Smooth muscle cell (in vitro differentiated cells): ENCODE data around the gene TSEN54. TPM values are rescaled to one million over a fixed set of nuclear protein-coding genes. Genes with fewer than 3 reads are reported as not detected.

ENCODE experiments used
- DNase-seq: peaks from one replicate; lab custom pipeline; 2025; ENCODE audit not compliant: unreplicated experiment; lab: John Stamatoyannopoulos, UW
- H2AFZ ChIP-seq: fragments of 200-600 bp; sonication (generic); 2 replicates; pipeline ENCODE4 v1.6.0; 2016; ENCODE audit warnings: antibody characterized with exemption, low read depth, mild to moderate bottlenecking
- H3F3A ChIP-seq: fragments of 200-600 bp; sonication (generic); 2 replicates; pipeline ENCODE4 v1.6.0; 2017; ENCODE audit warnings: antibody characterized with exemption, low read depth
- H3K27ac ChIP-seq: fragments of 200-600 bp; sonication (generic); 2 replicates; pipeline ENCODE4 v1.5.1; 2016; ENCODE audit warnings: low read depth, mild to moderate bottlenecking
- H3K27me3 ChIP-seq: fragments of 200-600 bp; sonication (generic); 2 replicates; pipeline ENCODE4 v1.6.1; 2016; ENCODE audit warnings: low read depth, mild to moderate bottlenecking
- H3K36me3 ChIP-seq: fragments of 200-600 bp; sonication (generic); 2 replicates; pipeline ENCODE4 v1.5.1; 2016; ENCODE audit warnings: low read depth
- H3K4me1 ChIP-seq: fragments of 200-600 bp; sonication (generic); 2 replicates; pipeline ENCODE4 v1.5.1; 2016; ENCODE audit warnings: low read depth
- H3K4me2 ChIP-seq: fragments of 200-600 bp; sonication (generic); 2 replicates; pipeline ENCODE4 v1.6.0; 2016; ENCODE audit warnings: mild to moderate bottlenecking
- H3K4me3 ChIP-seq: fragments of 200-600 bp; sonication (generic); 2 replicates; pipeline ENCODE4 v1.5.1; 2016; ENCODE audit warnings: mild to moderate bottlenecking
- H3K79me2 ChIP-seq: fragments of 200-600 bp; sonication (generic); 2 replicates; pipeline ENCODE4 v1.6.0; 2016; ENCODE audit warnings: low read depth, mild to moderate bottlenecking
- H3K9ac ChIP-seq: fragments of 200-600 bp; sonication (generic); 2 replicates; pipeline ENCODE4 v1.6.0; 2016; ENCODE audit warnings: low read depth
- H3K9me3 ChIP-seq: fragments of 200-600 bp; sonication (generic); replicated peaks from 2 replicates; pipeline ENCODE4 v1.5.1; 2016; ENCODE audit warnings: low read depth
- H4K20me1 ChIP-seq: fragments of 200-600 bp; sonication (generic); 2 replicates; pipeline ENCODE4 v1.6.0; 2016; ENCODE audit warnings: low read depth
- CTCF ChIP-seq: fragments of 200-600 bp; sonication (generic); IDR thresholded peaks from 2 replicates; pipeline ENCODE4 v1.5.1; 2017; ENCODE audit warnings: borderline replicate concordance, mild to moderate bottlenecking, antibody characterized with exemption; ENCODE audit not compliant: insufficient read depth, poor library complexity, severe bottlenecking
- WGBS: methylation state at CpG from one replicate; pipeline ENCODE4 v1.1.7; 2016; ENCODE audit warnings: low lambda C conversion rate; 5-methylcytosine and 5-hydroxymethylcytosine counted together
- polyA plus RNA-seq: library from polyadenylated mRNA; unstranded; fragments of >200 nt; fragmentation: Nextera tagmentation; extraction: Ambion mirVana; gene quantifications from 2 replicates; pipeline ENCODE4 v1.2.1, GENCODE V29; 2016
- total RNA-seq: library from RNA; depleted of rRNA; stranded (reverse); fragments of >200 nt; gene quantifications from 2 replicates; pipeline ENCODE4 v1.2.3, GENCODE V29; 2014

TSEN54 gene
- total and polyA plus RNA-seq, 2 experiments from 2014 or later, result 15.1 TPM

- Histone ChIP-seq H3K4me1 (peaks cover 18% of the 10 kb centered on the region), H3K4me3 (no peak overlapping the region), H2AFZ (no peak overlapping the region), H3K9me3 (no peaks in the 10 kb centered on the region), H3K9ac (no peak overlapping the region), H3K27ac (no peak overlapping the region), H3K27me3 (no peaks in the 10 kb centered on the region), H3K36me3 (no peaks in the 10 kb centered on the region), H4K20me1 (peaks cover 67% of the 10 kb centered on the region), H3K4me2 (no peak overlapping the region), H3F3A (no peaks in the 10 kb centered on the region), H3K79me2 (peaks cover 15% of the 10 kb centered on the region)
- no peak for TF ChIP-seq CTCF
- WGBS, result 62% methylated on average over 10 of the region's 10 CpGs
- no peak for DNase-seq
Measured at GRCh38 chr17:75512926-75513640, 3.2 kb upstream of the TSEN54 start.

- WGBS, result 96% methylated on average over 17 of the region's 17 CpGs
- H3K79me2 ChIP-seq, result peaks cover 15% of the 10 kb centered on the region
- no peaks in the 10 kb centered on the region for H3K36me3 ChIP-seq
Measured at GRCh38 chr17:75513641-75514000, 2.7 kb upstream of the TSEN54 start.

GRCh38 chr17:75514299-75514918 lies 1.9 kb upstream of the TSEN54 start:
- peak overlapping the region; percentile 69 for H3K9ac ChIP-seq
- WGBS, result 10% methylated on average over 9 of the region's 15 CpGs
- DNase-seq, result no peak
- no peaks in the 10 kb centered on the region for H3K27me3 ChIP-seq
- no peaks in the 10 kb centered on the region for H3K36me3 ChIP-seq
- peak overlapping the region; percentile 99 for H3K4me2 ChIP-seq
- H4K20me1 ChIP-seq, result peaks cover 53% of the 10 kb centered on the region
- no peak for TF ChIP-seq CTCF
- H2AFZ ChIP-seq, result peak overlapping the region; percentile 42
- H3F3A ChIP-seq, result no peaks in the 10 kb centered on the region
- no peaks in the 10 kb centered on the region for H3K9me3 ChIP-seq
- H3K79me2 ChIP-seq, result peaks cover 15% of the 10 kb centered on the region
- no peak overlapping the region for H3K27ac ChIP-seq
- peaks cover 18% of the 10 kb centered on the region for H3K4me1 ChIP-seq
- peak overlapping the region; percentile 94 for H3K4me3 ChIP-seq

More at GRCh38 chr17:75513641-75514000, 2.7 kb upstream of the TSEN54 start:
- TF ChIP-seq CTCF, result no peak
- Histone ChIP-seq H3K27me3 (no peaks in the 10 kb centered on the region), H3K4me2 (no peak overlapping the region), H3K27ac (no peak overlapping the region), H2AFZ (no peak overlapping the region), H3K4me3 (no peak overlapping the region), H4K20me1 (peaks cover 61% of the 10 kb centered on the region), H3K9me3 (no peaks in the 10 kb centered on the region), H3K4me1 (peaks cover 18% of the 10 kb centered on the region), H3F3A (no peaks in the 10 kb centered on the region), H3K9ac (no peak overlapping the region)
- no peak for DNase-seq
